Astrocyte of the spinal cord (primary cell): Measurements from ENCODE around the gene ARHGEF28.
A peak's percentile ranks its signal among the peaks of the same experiment; 100 is the strongest.

Experiments
- DNase-seq: peaks from one replicate; pipeline ENCODE4 v3.0.0; 2011; ENCODE audit warnings: low read depth, low spot score
- H3K4me3 ChIP-seq: 2 replicates; pipeline ENCODE4 v1.5.1; 2011; ENCODE audit warnings: low read depth, mild to moderate bottlenecking, low read length, moderate library complexity
- in situ Hi-C: cut with HindIII; loops from 2 replicates; pipeline ENCODE4 v1.10.0; 2017; ENCODE audit warnings: low sequenced_read_pairs
- TF ChIP-seq, protein P1 (sequence below): IDR thresholded peaks from 2 replicates; pipeline ENCODE4 v1.5.1; 2012; ENCODE audit warnings: low read depth, mild to moderate bottlenecking, low read length, inconsistent platforms

Gene ARHGEF28

GRCh38 chr5:73630765-73631164 lies 4.8 kb downstream of the ARHGEF28 start:
- in situ Hi-C loops: no loop called here
- H3K4me3 ChIP-seq: no peak overlapping the region
- TF ChIP-seq, protein P1, sequence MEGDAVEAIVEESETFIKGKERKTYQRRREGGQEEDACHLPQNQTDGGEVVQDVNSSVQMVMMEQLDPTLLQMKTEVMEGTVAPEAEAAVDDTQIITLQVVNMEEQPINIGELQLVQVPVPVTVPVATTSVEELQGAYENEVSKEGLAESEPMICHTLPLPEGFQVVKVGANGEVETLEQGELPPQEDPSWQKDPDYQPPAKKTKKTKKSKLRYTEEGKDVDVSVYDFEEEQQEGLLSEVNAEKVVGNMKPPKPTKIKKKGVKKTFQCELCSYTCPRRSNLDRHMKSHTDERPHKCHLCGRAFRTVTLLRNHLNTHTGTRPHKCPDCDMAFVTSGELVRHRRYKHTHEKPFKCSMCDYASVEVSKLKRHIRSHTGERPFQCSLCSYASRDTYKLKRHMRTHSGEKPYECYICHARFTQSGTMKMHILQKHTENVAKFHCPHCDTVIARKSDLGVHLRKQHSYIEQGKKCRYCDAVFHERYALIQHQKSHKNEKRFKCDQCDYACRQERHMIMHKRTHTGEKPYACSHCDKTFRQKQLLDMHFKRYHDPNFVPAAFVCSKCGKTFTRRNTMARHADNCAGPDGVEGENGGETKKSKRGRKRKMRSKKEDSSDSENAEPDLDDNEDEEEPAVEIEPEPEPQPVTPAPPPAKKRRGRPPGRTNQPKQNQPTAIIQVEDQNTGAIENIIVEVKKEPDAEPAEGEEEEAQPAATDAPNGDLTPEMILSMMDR: no peak
- no peak for DNase-seq

DNA sequence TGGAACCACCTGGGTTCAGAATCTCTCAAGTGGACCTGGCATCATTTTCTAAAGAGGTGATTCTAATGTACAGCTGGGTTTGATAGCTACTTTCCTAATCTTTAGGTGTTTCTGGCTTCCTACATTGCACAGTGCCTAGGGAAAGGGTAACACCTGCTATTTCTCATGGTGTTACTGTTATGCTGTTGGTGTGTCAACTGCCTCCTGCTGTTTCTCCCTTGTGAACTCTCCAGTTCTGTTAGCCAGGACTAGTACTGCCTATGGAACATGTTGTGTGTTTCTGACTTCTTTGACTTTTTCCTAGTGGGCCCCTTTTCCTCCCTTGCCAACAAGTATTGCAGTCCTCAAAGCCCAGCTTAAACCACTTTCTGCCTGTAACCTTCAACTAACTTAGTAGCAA lies 5.5 kb downstream of the ARHGEF28 start:
- DNase-seq: no peak
- no peak overlapping the region for H3K4me3 ChIP-seq
- TF ChIP-seq, protein P1: no peak
- in situ Hi-C loops: no loop called here

GRCh38 chr5:73633060-73633459 lies 7.1 kb downstream of the ARHGEF28 start:
- TF ChIP-seq, protein P1: peak; percentile 1
- in situ Hi-C loops: no loop called here
- H3K4me3 ChIP-seq: no peak overlapping the region
- no peak for DNase-seq

- no peak overlapping the region for H3K4me3 ChIP-seq
- TF ChIP-seq, protein P1: no peak
- no peak for DNase-seq
- in situ Hi-C loops: no loop called here
These were observed 10.4 kb downstream of the ARHGEF28 start for GRCh38 chr5:73636408-73636807.

- TF ChIP-seq, protein P1: no peak
- in situ Hi-C loops: no loop called here
- DNase-seq: no peak
- no peak overlapping the region for H3K4me3 ChIP-seq
These were observed 11.6 kb downstream of the ARHGEF28 start for GRCh38 chr5:73637565-73637964.

DNA sequence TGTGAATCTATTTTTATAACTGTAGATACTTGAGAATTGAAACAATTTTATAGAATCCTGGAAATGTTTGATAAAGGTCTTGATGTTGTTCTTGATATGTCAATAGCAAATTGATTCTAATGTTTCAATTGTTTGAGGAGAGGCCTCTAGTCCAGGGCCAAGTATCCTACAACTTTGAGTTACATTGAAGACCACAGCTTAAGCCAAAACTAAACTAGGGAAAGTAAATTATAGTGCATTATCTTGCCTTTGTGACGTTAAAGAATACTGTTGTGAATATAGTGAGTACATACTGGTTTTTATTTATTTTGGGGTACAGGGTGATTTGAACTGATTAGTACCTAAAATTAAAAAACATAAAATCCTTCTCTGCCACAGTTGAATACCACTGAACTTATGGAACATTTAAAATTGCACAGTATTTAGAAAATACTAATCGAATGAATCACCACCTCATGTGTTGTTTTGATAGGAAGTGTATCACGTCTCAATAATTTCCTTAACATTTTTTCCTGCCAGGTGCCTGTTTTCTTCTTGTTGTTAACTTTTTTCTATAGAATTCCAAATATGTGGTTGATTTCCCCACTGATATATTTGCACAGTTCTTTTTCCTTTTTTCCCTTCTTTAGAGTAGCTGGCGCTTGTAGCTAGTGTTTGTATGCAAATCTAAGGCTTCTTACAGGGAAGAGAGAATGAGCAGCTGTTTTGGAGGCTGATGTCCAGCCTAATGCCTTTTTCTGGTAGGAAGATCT lies 12.5 kb downstream of the ARHGEF28 start:
- DNase-seq: peak; percentile 80
- TF ChIP-seq, protein P1: no peak

More for the DNA sequence above, 12.5 kb downstream of the ARHGEF28 start:
- H3K4me3 ChIP-seq: no peak overlapping the region
- in situ Hi-C loops: no loop called here
